HEK293 (cell line): Measurements from ENCODE around the gene APOBEC3A.

Experiments used
- MZF1 ChIP-seq: fragments of 450-650 bp; formaldehyde crosslinking; IDR thresholded peaks from 2 replicates; pipeline ENCODE4 v1.5.1; 2017; ENCODE audit warnings: missing biosample characterization, missing genetic modification characterization, borderline replicate concordance
- ZNF677 ChIP-seq: fragments of 450-650 bp; IDR thresholded peaks from 2 replicates; pipeline ENCODE4 v1.5.0; 2018; ENCODE audit warnings: missing biosample characterization, mild to moderate bottlenecking, missing genetic modification characterization, moderate library complexity

- TF ChIP-seq ZNF677 (tag by site-specific recombination) (no peak), MZF1 (tag by site-specific recombination) (no peak)
Observed at GRCh38 chr22:38943882-38944281, 13.5 kb upstream of the APOBEC3A start.
